PFSK-1 (cell line): ENCODE data around the gene RBM17.

Experiments used
- FOXP2 ChIP-seq: optimal IDR thresholded peaks from 2 replicates; pipeline ENCODE3; 2011; ENCODE audit warnings: borderline replicate concordance, control low read depth, inconsistent platforms; ENCODE audit not compliant: insufficient read depth; ENCODE audit errors: extremely low read length, extremely low read depth
- POLR2AphosphoS5 ChIP-seq: IDR thresholded peaks from 2 replicates; pipeline ENCODE4 v1.6.1; 2012; ENCODE audit warnings: low read depth, mild to moderate bottlenecking, control low read depth, low read length, moderate library complexity
- REST ChIP-seq, 2 experiments: IDR thresholded peaks; 2 replicates each; pipeline versions ENCODE4 v1.6.1 to v1.8.0; 2011 to 2012; ENCODE audit warnings: low read depth in 2 of 2, low read length in 2 of 2, control low read depth in 1 of 2, inconsistent platforms in 1 of 2, mild to moderate bottlenecking in 1 of 2, moderate library complexity in 1 of 2; ENCODE audit not compliant: insufficient read depth in 1 of 2
- SIN3A ChIP-seq: IDR thresholded peaks from 2 replicates; pipeline ENCODE4 v1.6.1; 2012; ENCODE audit warnings: mild to moderate bottlenecking, low read length, moderate library complexity, borderline replicate concordance; ENCODE audit not compliant: insufficient read depth
- TAF1 ChIP-seq: IDR thresholded peaks from 2 replicates; pipeline ENCODE4 v1.6.1; 2012; ENCODE audit warnings: low read length, control low read depth, borderline replicate concordance; ENCODE audit not compliant: insufficient read depth

RBM17 gene

DNA sequence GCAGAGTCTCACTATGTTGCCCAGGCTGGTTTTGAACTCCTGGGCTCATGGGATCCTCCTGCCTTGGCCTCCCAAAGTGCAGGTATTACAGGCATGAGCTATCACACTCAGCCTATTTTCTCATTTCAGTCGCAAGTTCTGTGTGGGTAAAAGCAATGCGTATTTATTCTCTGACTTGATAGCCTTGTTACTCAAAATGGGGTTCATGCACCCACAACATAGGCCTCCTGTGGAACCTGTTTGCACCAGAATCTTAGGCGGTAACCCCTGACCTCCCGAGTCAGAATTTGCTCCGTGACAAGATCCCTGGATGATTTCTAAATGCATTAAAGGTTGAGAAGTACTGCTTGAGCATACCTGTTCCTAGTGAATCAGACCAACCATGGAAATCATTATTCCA lies 34.0 kb upstream of the RBM17 start:
- TF ChIP-seq SIN3A (no peak), POLR2AphosphoS5 (no peak), REST (IDR thresholded peaks at IDR 0.05; ENCODE audit: insufficient read depth in 1 of 2, low read depth in 2 of 2, low read length in 2 of 2) (no peak), FOXP2 (no peak), TAF1 (no peak)

GRCh38 chr10:6055929-6056328 lies 32.9 kb upstream of the RBM17 start:
- no peak for TF ChIP-seq REST (IDR thresholded peaks at IDR 0.05; ENCODE audit: insufficient read depth in 1 of 2, low read depth in 2 of 2, low read length in 2 of 2)

DNA sequence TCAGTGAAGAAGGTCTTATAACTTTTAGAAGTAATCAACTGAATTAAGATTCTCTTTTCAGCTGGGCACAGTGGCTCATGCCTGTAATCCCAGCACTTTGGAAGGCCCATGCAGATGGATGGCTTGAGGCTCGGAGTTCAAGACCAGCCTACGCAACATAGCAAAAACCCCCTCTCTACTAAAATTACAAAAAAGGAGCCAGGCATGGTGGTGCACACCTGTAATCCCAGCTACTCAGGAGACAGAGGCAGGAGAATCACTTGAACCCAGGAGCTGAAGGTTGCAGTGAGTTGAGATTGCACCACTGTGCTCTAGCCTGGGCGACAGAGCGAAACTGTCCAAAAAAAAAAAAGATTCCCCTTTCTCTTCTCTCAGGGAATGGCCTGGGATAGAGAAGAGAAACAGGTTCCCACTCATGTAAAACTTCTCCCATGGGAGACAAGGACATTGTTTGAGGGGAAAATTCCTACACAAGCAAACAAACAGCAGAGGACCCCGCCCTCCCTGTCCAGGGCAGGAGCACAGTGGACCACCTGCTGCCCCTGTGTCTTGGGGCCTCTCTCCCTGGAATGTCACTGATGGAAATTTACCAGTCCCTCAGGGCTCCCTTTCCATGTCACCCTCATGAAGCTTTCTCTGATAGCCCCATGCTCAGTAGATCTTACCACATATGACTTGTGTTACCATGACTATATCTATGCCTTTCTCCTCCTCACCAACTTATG lies 32.3 kb upstream of the RBM17 start:
- TF ChIP-seq FOXP2 (no peak), TAF1 (no peak), REST (IDR thresholded peaks at IDR 0.05; ENCODE audit: insufficient read depth in 1 of 2, low read depth in 2 of 2, low read length in 2 of 2) (no peak), POLR2AphosphoS5 (no peak), SIN3A (no peak)

GRCh38 chr10:6058682-6059475 lies 30.0 kb upstream of the RBM17 start:
- TF ChIP-seq SIN3A (no peak), POLR2AphosphoS5 (no peak), TAF1 (no peak), REST (IDR thresholded peaks at IDR 0.05; ENCODE audit: insufficient read depth in 1 of 2, low read depth in 2 of 2, low read length in 2 of 2) (no peak), FOXP2 (no peak)
